HepG2 (cell line): ENCODE results near the gene ALDOA. TPM values are rescaled to one million over a fixed set of nuclear protein-coding genes. Genes with fewer than 3 reads are reported as not detected.

ENCODE experiments used
- ATAC-seq: fragments of 200-7000 bp; cut with Tn5 transposase; 3 replicates; pipeline ENCODE4 v1.9.1; 2020; ENCODE audit warnings: mild to moderate bottlenecking, moderate library complexity
- BruUV-seq: library from RNA; stranded (reverse); fragments of 400-500 nt; replicated peaks from 2 replicates; lab custom pipeline; 2021; lab: Mats Ljungman, UMichigan
- CTCF ChIA-PET: fragments of 300-600 bp; formaldehyde crosslinking; extraction: SDS; loops from one replicate; lab custom pipeline; 2021; ENCODE audit warnings: low total read pairs, inconsistent platforms, low intra/inter-chr PET ratio; lab: Yijun Ruan, JAX
- POLR2A ChIA-PET: fragments of 350-600 bp; sonication (Branson Sonifier 250); formaldehyde crosslinking; loops from one replicate; lab custom pipeline; 2020; ENCODE audit warnings: antibody characterized with exemption, inconsistent platforms; lab: Yijun Ruan, JAX
- DNase-seq: peaks from one replicate; pipeline ENCODE4 v3.0.0-alpha.2; 2015; ENCODE audit warnings: low spot score
- FAIRE-seq: peaks from 3 replicates; lab custom pipeline; 2011; peaks lifted over from hg19 to GRCh38; lab: Jason Lieb, UNC
- H2AFZ ChIP-seq: one replicate; pipeline ENCODE4 v1.6.1; 2011; ENCODE audit warnings: low read length, inconsistent platforms
- H3K27ac ChIP-seq: fragments of 300-600 bp; 3 replicates; pipeline ENCODE4 v1.8.0; 2011; ENCODE audit warnings: mixed run types, mild to moderate bottlenecking, mixed read lengths, low read length, inconsistent platforms; ENCODE audit not compliant: insufficient read depth; ENCODE audit errors: extremely low read length
- H3K27me3 ChIP-seq, 2 experiments: fragments of 200-600 bp in 1 of 2; 2 replicates in 1 of 2; 3 replicates in 1 of 2; pipeline versions ENCODE4 v1.6.0 to v1.8.0; 2011; ENCODE audit warnings: low read length in 2 of 2, mild to moderate bottlenecking in 2 of 2, moderate library complexity in 2 of 2, inconsistent platforms in 1 of 2; ENCODE audit not compliant: insufficient read depth in 2 of 2, control insufficient read depth in 1 of 2
- H3K36me3 ChIP-seq, 2 experiments: fragments of 200-600 bp in 1 of 2; replicated peaks in 1 of 2; 2 replicates in 1 of 2; 3 replicates in 1 of 2; pipeline versions ENCODE4 v1.5.1 to v1.8.0; 2011; ENCODE audit warnings: low read length in 2 of 2, inconsistent platforms in 1 of 2; ENCODE audit not compliant: insufficient read depth in 2 of 2, control insufficient read depth in 1 of 2
- H3K4me1 ChIP-seq: 2 replicates; pipeline ENCODE4 v1.5.1; 2012; ENCODE audit warnings: low read length, inconsistent platforms; ENCODE audit not compliant: insufficient read depth
- H3K4me2 ChIP-seq: 2 replicates; pipeline ENCODE4 v1.6.0; 2011; ENCODE audit warnings: low read depth, low read length, inconsistent platforms
- H3K4me3 ChIP-seq, 3 experiments: fragments of 200-600 bp in 1 of 3; sonication (generic), shearing (Covaris generic) in 1 of 3; replicated peaks in 1 of 3; 2 replicates each; pipeline ENCODE4 v1.5.1; 2011 to 2016; ENCODE audit warnings: low read length in 3 of 3, inconsistent platforms in 2 of 3, low read depth in 2 of 3, mild to moderate bottlenecking in 2 of 3, control low read depth in 1 of 3, mixed read lengths in 1 of 3; ENCODE audit not compliant: insufficient read depth in 1 of 3
- H3K79me2 ChIP-seq: one replicate; pipeline ENCODE4 v1.6.1; 2011; ENCODE audit warnings: low read length, inconsistent platforms; ENCODE audit not compliant: insufficient read depth
- H3K9ac ChIP-seq: 2 replicates; pipeline ENCODE4 v1.6.0; 2011; ENCODE audit warnings: mild to moderate bottlenecking, low read depth, low read length, inconsistent platforms; ENCODE audit not compliant: insufficient read depth
- H3K9me3 ChIP-seq: 2 replicates; pipeline ENCODE4 v1.5.1; 2012; ENCODE audit warnings: mild to moderate bottlenecking, low read length
- H4K20me1 ChIP-seq: 2 replicates; pipeline ENCODE4 v1.6.0; 2011; ENCODE audit warnings: inconsistent platforms, mild to moderate bottlenecking, low read length, moderate library complexity; ENCODE audit not compliant: insufficient read depth
- AGO2 ChIP-seq: fragments of 200-400 bp; formaldehyde crosslinking; optimal IDR thresholded peaks from 2 replicates; pipeline ENCODE3; 2017; ENCODE audit warnings: mild to moderate bottlenecking, low read depth, low read length, moderate library complexity
- ATAD3A ChIP-seq: sonication (generic); formaldehyde crosslinking; IDR thresholded peaks from 2 replicates; pipeline ENCODE4 v1.4.0; 2020; ENCODE audit warnings: missing genetic modification reagents
- GMEB1 ChIP-seq: sonication (generic); formaldehyde crosslinking; IDR thresholded peaks from 2 replicates; pipeline ENCODE4 v1.5.1; 2020; ENCODE audit warnings: missing genetic modification reagents, mild to moderate bottlenecking, borderline replicate concordance
- ISX ChIP-seq: sonication (generic); formaldehyde crosslinking; conservative IDR thresholded peaks from 2 replicates; pipeline ENCODE4 v1.5.0; 2020; ENCODE audit warnings: missing genetic modification reagents
- KLF9 ChIP-seq: IDR thresholded peaks from 2 replicates; pipeline ENCODE4 v1.6.1; 2016; ENCODE audit warnings: low read depth
- MNT ChIP-seq: fragments of 450-650 bp; IDR thresholded peaks from 2 replicates; pipeline ENCODE4 v1.6.1; 2016
- MXD1 ChIP-seq: sonication (generic); formaldehyde crosslinking; IDR thresholded peaks from 2 replicates; pipeline ENCODE4 v1.4.0; 2020; ENCODE audit warnings: mild to moderate bottlenecking, missing genetic modification reagents
- MXI1 ChIP-seq: IDR thresholded peaks from 3 replicates; pipeline ENCODE4 v1.6.1; 2012; ENCODE audit warnings: low read depth, low read length, inconsistent platforms, borderline replicate concordance
- NFATC3 ChIP-seq: sonication (generic); formaldehyde crosslinking; IDR thresholded peaks from 2 replicates; pipeline ENCODE4 v1.5.1; 2020; ENCODE audit warnings: mild to moderate bottlenecking, missing genetic modification reagents
- RARA ChIP-seq: IDR thresholded peaks from 2 replicates; pipeline ENCODE4 v1.6.1; 2016; ENCODE audit warnings: missing genetic modification reagents, missing compliant biosample characterization
- RBM22 ChIP-seq: fragments of 200-400 bp; formaldehyde crosslinking; optimal IDR thresholded peaks from 2 replicates; pipeline ENCODE3; 2017; ENCODE audit warnings: mild to moderate bottlenecking, low read length, moderate library complexity
- ZNF335 ChIP-seq: sonication (generic); formaldehyde crosslinking; IDR thresholded peaks from 2 replicates; pipeline ENCODE4 v1.4.0; 2020; ENCODE audit warnings: missing genetic modification reagents
- ZNF75D ChIP-seq: sonication (generic); formaldehyde crosslinking; IDR thresholded peaks from 2 replicates; pipeline ENCODE4 v1.8.1; 2023; ENCODE audit warnings: missing genetic modification reagents, mild to moderate bottlenecking, borderline replicate concordance
- WGBS: methylation state at CpG from one replicate; pipeline ENCODE4 v1.1.6; 2017; ENCODE audit warnings: low lambda C conversion rate; 5-methylcytosine and 5-hydroxymethylcytosine counted together
- in situ Hi-C: cut with HindIII; loops from 2 replicates; pipeline ENCODE4 v1.10.0; 2017; ENCODE audit warnings: low pct_unique_long_range_greater_than_20kb; ENCODE audit not compliant: extremely low pct_ligation_motif_present
- intact Hi-C: fragments of 100-400 bp; cut with micrococcal nuclease; formaldehyde crosslinking; loops from one replicate; pipeline ENCODE4 v1.10.0; 2022; ENCODE audit not compliant: unreplicated experiment
- polyA plus RNA-seq, 8 experiments: library from polyadenylated mRNA; depleted of rRNA in 3 of 8; stranded (reverse) in 7 of 8; unstranded in 1 of 8; fragments of >200 nt; fragmentation: Illumina TruSeq in 4 of 8; extraction: Trizol in 4 of 8; gene quantifications; 2 replicates each; pipeline versions ENCODE4 v1.2.1 to v1.2.3, GENCODE V29; 2011 to 2016; ENCODE audit warnings: low read depth in 4 of 8, missing spikeins in 1 of 8, mixed read lengths in 1 of 8; ENCODE audit not compliant: insufficient read depth in 1 of 8
- total RNA-seq, 5 experiments: library from RNA; depleted of rRNA; stranded (reverse); fragments of >200 nt; fragmentation: Illumina TruSeq; extraction: Trizol; gene quantifications; 2 replicates each; pipeline ENCODE4 v1.2.3, GENCODE V29; 2016; ENCODE audit warnings: low read depth in 1 of 5

The ALDOA gene
- total and polyA plus RNA-seq, 2 of the 13 experiments (the other 11 are each of a cell fraction or from before 2014, with no cell fraction given) = 925 to 1,884 TPM

GRCh38 chr16:30060836-30061554 is 4.6 kb upstream of the ALDOA start:
- ChIA-PET POLR2A (no interaction called here), CTCF (no interaction called here)
- 93% methylated on average over 2 of the region's 2 CpGs for WGBS
- Histone ChIP-seq H3K27me3 (no peaks in the 10 kb centered on the region; a peak in 1 of 5 replicates), H3K4me3 (no peak overlapping the region), H3K9ac (no peak overlapping the region), H3K36me3 (peaks cover under 1% of the 10 kb centered on the region in 2 experiments; a peak in 1 of 5 replicates), H3K4me1 (peaks cover 11% of the 10 kb centered on the region), H3K4me2 (no peak overlapping the region), H4K20me1 (peaks cover 4% of the 10 kb centered on the region; the same call in 1 of the 2 replicates), H3K9me3 (no peaks in the 10 kb centered on the region), H2AFZ (no peak overlapping the region), H3K79me2 (peaks cover 23% of the 10 kb centered on the region), H3K27ac (peak overlapping the region; percentile 12)
- BruUV-seq = no TSS peak
- no peak for ATAC-seq
- DNase-seq = no peak
- FAIRE-seq = no peak
- TF ChIP-seq MXI1 = 0 out of 3 replicates have a peak, but pooled peaks have one; percentile 13
- TF ChIP-seq AGO2 = no peak
- in situ Hi-C loops = no loop called here
- intact Hi-C loops = no loop called here

- in situ Hi-C loops = no loop called here
- BruUV-seq = no TSS peak
- peaks cover 28% of the 10 kb centered on the region for H4K20me1 ChIP-seq
- WGBS = 45% methylated on average over 11 of the region's 12 CpGs
- intact Hi-C loops = no loop called here
- no peaks in the 10 kb centered on the region for H3K9me3 ChIP-seq
- H3K27me3 ChIP-seq = peaks cover 0 to 2% of the 10 kb centered on the region in 2 experiments; a peak in 1 of 5 replicates
- H3K79me2 ChIP-seq = peaks cover 45% of the 10 kb centered on the region
- peak overlapping the region; percentile 87 for H3K9ac ChIP-seq
- peak overlapping the region; percentile 95 for H3K4me2 ChIP-seq
- ChIA-PET CTCF (interaction anchor here (0.9 kb wide), 1 partner anchor 29 kb away, joined by 3 read pairs; no protein-coding TSS in a partner anchor), POLR2A (interaction anchor here (0.6 to 9.1 kb wide), 8 partner anchors 9 to 569 kb away, joined by 3 to 120 read pairs (median 4); partner anchors contain the start of gene TBX6)
- peak overlapping the region; percentile 68 to 100 (median 76) for H3K4me3 ChIP-seq
- H3K27ac ChIP-seq = peak overlapping the region; percentile 95
- peaks cover 13 to 20% of the 10 kb centered on the region in 2 experiments for H3K36me3 ChIP-seq
- FAIRE-seq (no peak), DNase-seq (no peak), ATAC-seq (no peak)
- no peak overlapping the region for H2AFZ ChIP-seq
- H3K4me1 ChIP-seq = peaks cover 28% of the 10 kb centered on the region
- TF ChIP-seq MNT (no peak), ATAD3A (CRISPR knock-in tag) (peak; percentile 23; the same call in 1 of the 2 replicates), NFATC3 (CRISPR knock-in tag) (no peak), RBM22 (no peak), GMEB1 (CRISPR knock-in tag) (no peak), ZNF335 (no peak), KLF9 (no peak), ZNF75D (CRISPR knock-in tag) (no peak), MXD1 (CRISPR knock-in tag) (no peak), ISX (no peak), RARA (CRISPR knock-in tag) (0 out of 2 replicates have a peak, but pooled peaks have one; percentile 3)
These were observed 2.2 kb upstream of the ALDOA start for GRCh38 chr16:30063278-30063892.
